ENCODE measurements around the gene DAP.

DNA sequence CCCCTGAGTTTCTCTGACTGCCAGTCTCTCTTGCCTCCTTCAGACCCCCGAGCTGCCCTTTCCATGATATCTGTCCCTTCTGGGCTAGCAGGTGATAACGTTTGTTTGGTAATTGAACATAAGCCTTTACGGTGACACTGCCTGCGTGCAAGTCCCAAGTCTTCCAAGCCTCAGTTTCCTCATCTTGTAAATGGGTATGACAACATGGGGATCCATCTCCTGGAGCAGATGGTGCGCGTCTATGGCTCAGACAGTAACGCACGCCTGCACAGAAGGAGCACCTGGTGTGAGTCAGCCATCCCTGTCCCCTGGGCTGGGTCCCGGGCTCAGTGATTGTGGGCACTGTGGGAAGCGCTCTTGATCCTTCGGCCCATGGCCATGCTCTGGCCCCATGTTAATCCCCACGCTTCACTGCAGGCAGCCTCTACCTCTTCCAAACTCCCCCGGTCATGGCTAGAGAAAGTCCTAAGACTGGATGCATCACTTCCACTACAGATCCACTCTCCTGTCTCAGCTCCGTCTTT lies 85.8 kb downstream of the DAP start:
- TF ChIP-seq, protein P1, sequence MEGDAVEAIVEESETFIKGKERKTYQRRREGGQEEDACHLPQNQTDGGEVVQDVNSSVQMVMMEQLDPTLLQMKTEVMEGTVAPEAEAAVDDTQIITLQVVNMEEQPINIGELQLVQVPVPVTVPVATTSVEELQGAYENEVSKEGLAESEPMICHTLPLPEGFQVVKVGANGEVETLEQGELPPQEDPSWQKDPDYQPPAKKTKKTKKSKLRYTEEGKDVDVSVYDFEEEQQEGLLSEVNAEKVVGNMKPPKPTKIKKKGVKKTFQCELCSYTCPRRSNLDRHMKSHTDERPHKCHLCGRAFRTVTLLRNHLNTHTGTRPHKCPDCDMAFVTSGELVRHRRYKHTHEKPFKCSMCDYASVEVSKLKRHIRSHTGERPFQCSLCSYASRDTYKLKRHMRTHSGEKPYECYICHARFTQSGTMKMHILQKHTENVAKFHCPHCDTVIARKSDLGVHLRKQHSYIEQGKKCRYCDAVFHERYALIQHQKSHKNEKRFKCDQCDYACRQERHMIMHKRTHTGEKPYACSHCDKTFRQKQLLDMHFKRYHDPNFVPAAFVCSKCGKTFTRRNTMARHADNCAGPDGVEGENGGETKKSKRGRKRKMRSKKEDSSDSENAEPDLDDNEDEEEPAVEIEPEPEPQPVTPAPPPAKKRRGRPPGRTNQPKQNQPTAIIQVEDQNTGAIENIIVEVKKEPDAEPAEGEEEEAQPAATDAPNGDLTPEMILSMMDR (conservative IDR thresholded peaks at IDR 0.05), result no peak
- no peak for TF ChIP-seq EZH2 (IDR thresholded peaks at IDR 0.05; ENCODE audit: low read depth)

Data from PC-9 (cell line).